MCF 10A (cell line): ENCODE measurements around the gene UQCC5. TPM values are rescaled to one million over a fixed set of nuclear protein-coding genes. Genes with fewer than 3 reads are reported as not detected.

Experiments
- BruUV-seq: library from RNA; stranded (reverse); fragments of 400-500 nt; replicated peaks from 2 replicates; lab custom pipeline; 2021; lab: Mats Ljungman, UMichigan
- CTCF ChIA-PET: fragments of 300-600 bp; sonication (Branson Sonifier 250); formaldehyde crosslinking; extraction: SDS; loops from one replicate; lab custom pipeline; 2021; ENCODE audit warnings: antibody characterized with exemption, inconsistent platforms; lab: Yijun Ruan, JAX
- POLR2A ChIA-PET: fragments of 300-600, 350-650 bp; sonication (Branson Sonifier 250); formaldehyde crosslinking; extraction: SDS; loops from one replicate; lab custom pipeline; 2020; ENCODE audit warnings: antibody characterized with exemption, inconsistent platforms; lab: Yijun Ruan, JAX
- DNase-seq: peaks from one replicate; pipeline ENCODE4 v3.0.0-alpha.2; 2018; ENCODE audit not compliant: unreplicated experiment
- H3K27ac Mint-ChIP-seq: one replicate; pipeline ENCODE4 v1.8.0; 2022; ENCODE audit warnings: mild to moderate bottlenecking, low read depth, mixed read lengths; ENCODE audit not compliant: unreplicated experiment
- H3K27me3 Mint-ChIP-seq: one replicate; pipeline ENCODE4 v1.8.0; 2022; ENCODE audit warnings: mixed read lengths; ENCODE audit not compliant: insufficient read depth, unreplicated experiment
- H3K36me3 Mint-ChIP-seq: one replicate; pipeline ENCODE4 v1.8.0; 2022; ENCODE audit warnings: mild to moderate bottlenecking, moderate library complexity, mixed read lengths; ENCODE audit not compliant: insufficient read depth, unreplicated experiment
- H3K4me1 Mint-ChIP-seq: one replicate; pipeline ENCODE4 v1.8.0; 2022; ENCODE audit warnings: mixed read lengths; ENCODE audit not compliant: insufficient read depth, unreplicated experiment
- H3K4me3 Mint-ChIP-seq: one replicate; pipeline ENCODE4 v1.8.0; 2022; ENCODE audit warnings: mild to moderate bottlenecking, moderate library complexity, mixed read lengths; ENCODE audit not compliant: unreplicated experiment
- H3K9me3 Mint-ChIP-seq: one replicate; pipeline ENCODE4 v1.8.0; 2022; ENCODE audit warnings: mixed read lengths; ENCODE audit not compliant: unreplicated experiment
- intact Hi-C: fragments of 100-400 bp; cut with micrococcal nuclease; formaldehyde crosslinking; loops from 2 replicates; pipeline ENCODE4 v1.14.1; 2022
- total RNA-seq: library from RNA; stranded (reverse); gene quantifications from 2 replicates; pipeline ENCODE4 v1.2.3, GENCODE V29; 2022
- TF ChIP-seq, protein P1 (sequence below): fragments of 200-600 bp; IDR thresholded peaks from one replicate; pipeline ENCODE4 v1.8.0; 2022; ENCODE audit warnings: antibody characterized with exemption, mild to moderate bottlenecking; ENCODE audit not compliant: unreplicated experiment

UQCC5 gene
- total RNA-seq, 1 experiment from 2014 or later = 22.6 TPM

DNA sequence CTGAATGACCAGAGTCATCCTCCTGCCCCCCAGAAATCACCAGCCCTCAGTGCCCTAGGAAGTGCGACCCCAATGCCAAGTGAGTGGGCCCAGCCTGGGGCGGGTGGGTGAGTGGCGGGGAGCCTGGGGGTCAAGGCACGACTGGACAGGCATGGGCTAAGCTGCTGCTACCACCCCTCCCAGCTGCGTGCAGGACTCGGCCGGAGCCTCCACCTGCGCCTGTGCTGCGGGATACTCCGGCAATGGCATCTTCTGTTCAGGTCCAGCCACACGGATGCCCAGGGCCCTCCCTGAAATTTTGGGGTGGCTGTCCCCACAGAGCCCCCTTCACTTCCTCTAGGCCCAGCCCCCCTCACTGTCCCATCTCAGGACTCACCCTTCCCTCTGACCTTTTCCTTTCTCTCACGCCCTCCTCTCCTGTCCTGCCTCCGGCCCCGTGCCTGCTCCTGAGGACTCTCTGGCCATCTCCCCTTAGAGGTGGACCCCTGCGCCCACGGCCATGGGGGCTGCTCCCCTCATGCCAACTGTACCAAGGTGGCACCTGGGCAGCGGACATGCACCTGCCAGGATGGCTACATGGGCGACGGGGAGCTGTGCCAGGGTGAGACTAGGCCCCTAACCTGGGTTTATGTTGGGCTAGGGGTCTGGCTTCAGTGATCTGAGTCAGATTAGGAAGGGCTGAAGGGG, 19.8 kb upstream of the UQCC5 start:
- intact Hi-C loops = no loop called here
- no peak for DNase-seq
- Mint-ChIP-seq H3K4me3 (no peak overlapping the region), H3K36me3 (no peaks in the 10 kb centered on the region), H3K9me3 (no peaks in the 10 kb centered on the region), H3K4me1 (peaks cover 4% of the 10 kb centered on the region), H3K27ac (no peak overlapping the region), H3K27me3 (no peaks in the 10 kb centered on the region)
- TF ChIP-seq, protein P1, sequence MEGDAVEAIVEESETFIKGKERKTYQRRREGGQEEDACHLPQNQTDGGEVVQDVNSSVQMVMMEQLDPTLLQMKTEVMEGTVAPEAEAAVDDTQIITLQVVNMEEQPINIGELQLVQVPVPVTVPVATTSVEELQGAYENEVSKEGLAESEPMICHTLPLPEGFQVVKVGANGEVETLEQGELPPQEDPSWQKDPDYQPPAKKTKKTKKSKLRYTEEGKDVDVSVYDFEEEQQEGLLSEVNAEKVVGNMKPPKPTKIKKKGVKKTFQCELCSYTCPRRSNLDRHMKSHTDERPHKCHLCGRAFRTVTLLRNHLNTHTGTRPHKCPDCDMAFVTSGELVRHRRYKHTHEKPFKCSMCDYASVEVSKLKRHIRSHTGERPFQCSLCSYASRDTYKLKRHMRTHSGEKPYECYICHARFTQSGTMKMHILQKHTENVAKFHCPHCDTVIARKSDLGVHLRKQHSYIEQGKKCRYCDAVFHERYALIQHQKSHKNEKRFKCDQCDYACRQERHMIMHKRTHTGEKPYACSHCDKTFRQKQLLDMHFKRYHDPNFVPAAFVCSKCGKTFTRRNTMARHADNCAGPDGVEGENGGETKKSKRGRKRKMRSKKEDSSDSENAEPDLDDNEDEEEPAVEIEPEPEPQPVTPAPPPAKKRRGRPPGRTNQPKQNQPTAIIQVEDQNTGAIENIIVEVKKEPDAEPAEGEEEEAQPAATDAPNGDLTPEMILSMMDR = no peak
- CTCF ChIA-PET = no interaction called here
- BruUV-seq = no TSS peak
- POLR2A ChIA-PET = no interaction called here

DNA sequence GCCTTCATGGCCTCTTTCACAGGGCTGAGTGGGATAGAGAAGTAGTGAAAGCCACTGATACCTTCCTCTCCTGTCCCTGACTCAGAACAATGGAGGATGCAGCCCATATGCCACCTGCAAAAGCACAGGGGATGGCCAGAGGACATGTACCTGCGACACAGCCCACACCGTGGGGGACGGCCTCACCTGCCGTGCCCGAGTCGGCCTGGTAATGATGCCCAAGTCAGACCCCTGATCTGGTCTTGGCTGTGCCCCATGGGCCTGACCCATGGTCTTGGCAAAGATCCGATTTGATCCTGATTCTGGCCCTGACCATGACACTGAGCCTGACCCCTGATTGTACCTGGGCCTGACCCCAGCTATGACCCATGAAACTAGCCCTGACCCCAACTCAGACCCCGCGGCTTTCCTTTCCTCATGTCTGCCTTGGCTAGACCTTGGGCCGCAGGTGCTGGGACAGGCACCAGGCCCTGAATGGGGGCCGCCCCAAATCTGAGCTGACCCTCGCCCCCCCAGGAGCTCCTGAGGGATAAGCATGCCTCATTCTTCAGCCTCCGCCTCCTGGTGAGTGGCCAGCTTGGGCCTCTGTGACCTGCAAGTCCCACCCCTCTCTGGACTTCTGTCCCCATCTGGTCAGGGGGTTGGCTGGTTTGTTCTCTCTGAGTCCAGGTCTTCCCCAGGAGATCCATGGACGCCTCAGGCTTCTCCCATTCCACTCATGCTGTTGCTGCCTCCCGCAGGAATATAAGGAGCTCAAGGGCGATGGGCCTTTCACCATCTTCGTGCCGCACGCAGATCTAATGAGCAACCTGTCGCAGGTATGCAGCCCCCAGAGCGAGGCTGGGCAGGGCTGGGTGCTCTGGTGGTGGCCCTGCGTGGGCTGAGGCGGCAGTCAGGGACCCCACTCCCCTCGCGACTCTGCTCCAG, 18.3 kb upstream of the UQCC5 start:
- TF ChIP-seq, protein P1 = no peak
- intact Hi-C loops = no loop called here
- DNase-seq = no peak
- H3K9me3 Mint-ChIP-seq = no peaks in the 10 kb centered on the region
- CTCF ChIA-PET = interaction anchor here (0.6 to 1.0 kb wide), 3 partner anchors 45 to 179 kb away, joined by 3 to 5 read pairs (median 3); no protein-coding TSS in a partner anchor
- no TSS peak for BruUV-seq
- H3K4me1 Mint-ChIP-seq = peaks cover 4% of the 10 kb centered on the region
- no peak overlapping the region for H3K27ac Mint-ChIP-seq
- no peak overlapping the region for H3K4me3 Mint-ChIP-seq
- POLR2A ChIA-PET = no interaction called here
- no peaks in the 10 kb centered on the region for H3K27me3 Mint-ChIP-seq
- no peaks in the 10 kb centered on the region for H3K36me3 Mint-ChIP-seq

DNA sequence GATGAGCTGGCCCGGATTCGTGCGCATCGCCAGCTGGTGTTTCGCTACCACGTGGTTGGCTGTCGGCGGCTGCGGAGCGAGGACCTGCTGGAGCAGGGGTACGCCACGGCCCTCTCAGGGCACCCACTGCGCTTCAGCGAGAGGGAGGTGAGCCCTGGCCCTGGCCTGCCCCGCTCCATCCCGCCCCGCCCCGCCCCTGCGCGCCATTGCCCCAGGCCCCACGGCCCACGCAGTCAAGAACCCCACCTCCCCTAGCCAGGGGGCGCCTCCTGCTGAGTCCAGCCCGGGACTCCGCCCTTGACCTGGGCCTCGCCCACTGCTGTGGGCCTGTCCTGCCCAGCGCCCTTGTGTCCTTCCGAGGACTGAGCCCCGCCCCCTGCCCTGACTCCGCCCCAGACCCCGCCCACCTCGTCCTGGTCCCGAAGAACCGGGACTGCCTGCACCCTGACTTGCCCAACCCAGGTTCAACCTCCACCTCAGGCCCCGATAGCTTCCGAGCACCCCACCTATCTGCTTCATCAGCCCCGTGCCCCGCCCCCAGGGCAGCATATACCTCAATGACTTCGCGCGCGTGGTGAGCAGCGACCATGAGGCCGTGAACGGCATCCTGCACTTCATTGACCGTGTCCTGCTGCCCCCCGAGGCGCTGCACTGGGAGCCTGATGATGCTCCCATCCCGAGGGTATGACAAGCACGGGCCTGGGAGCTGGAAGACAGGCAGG, 17.5 kb upstream of the UQCC5 start:
- H3K36me3 Mint-ChIP-seq = no peaks in the 10 kb centered on the region
- BruUV-seq = no TSS peak
- H3K27me3 Mint-ChIP-seq = no peaks in the 10 kb centered on the region
- H3K27ac Mint-ChIP-seq = no peak overlapping the region
- ChIA-PET CTCF (interaction anchor here (0.6 kb wide), 1 partner anchor 46 kb away, joined by 3 read pairs; no protein-coding TSS in a partner anchor), POLR2A (no interaction called here)
- no peak overlapping the region for H3K4me3 Mint-ChIP-seq
- TF ChIP-seq, protein P1 = no peak
- no peaks in the 10 kb centered on the region for H3K9me3 Mint-ChIP-seq
- no peak for DNase-seq
- H3K4me1 Mint-ChIP-seq = peaks cover 4% of the 10 kb centered on the region
- intact Hi-C loops = no loop called here
